RWPE1 (cell line): Measurements from ENCODE around the gene SIN3A.
"Not testable (repeated sequence)": the region's sequence is repeated elsewhere in the genome, so short reads cannot be mapped to it uniquely, and the experiment has no call there.

ENCODE experiments used
- CTCF ChIA-PET: fragments of 350-600 bp; sonication (Branson Sonifier 250); formaldehyde crosslinking; extraction: SDS; loops from one replicate; lab custom pipeline; 2021; lab: Yijun Ruan, JAX
- POLR2A ChIA-PET: fragments of 400-600 bp; formaldehyde crosslinking; extraction: SDS; loops from one replicate; lab custom pipeline; 2020; ENCODE audit warnings: antibody characterized with exemption; ENCODE audit not compliant: low non-redundant PET; lab: Yijun Ruan, JAX
- DNase-seq: peaks from one replicate; pipeline ENCODE4 v3.0.0; 2012; ENCODE audit warnings: low spot score
- H3K27ac ChIP-seq: fragments of 450-650 bp; 2 replicates; pipeline ENCODE4 v1.5.1; 2017
- CTCF ChIP-seq: fragments of 450-650 bp; conservative IDR thresholded peaks from 2 replicates; pipeline ENCODE4 v1.5.1; 2017; ENCODE audit warnings: low read depth, mild to moderate bottlenecking

Gene SIN3A

GRCh38 chr15:75335313-75335704 lies 116.2 kb downstream of the SIN3A start:
- H3K27ac ChIP-seq, result peak overlapping the region; percentile 68
- CTCF ChIA-PET, result interaction anchor here (0.6 kb wide), 1 partner anchor 32 kb away, joined by 3 read pairs; no protein-coding TSS in a partner anchor
- POLR2A ChIA-PET, result interaction anchor here (1.5 kb wide), 1 partner anchor 13 kb away, joined by 4 read pairs; no protein-coding TSS in a partner anchor
- no peak for DNase-seq
- no peak for TF ChIP-seq CTCF

DNA sequence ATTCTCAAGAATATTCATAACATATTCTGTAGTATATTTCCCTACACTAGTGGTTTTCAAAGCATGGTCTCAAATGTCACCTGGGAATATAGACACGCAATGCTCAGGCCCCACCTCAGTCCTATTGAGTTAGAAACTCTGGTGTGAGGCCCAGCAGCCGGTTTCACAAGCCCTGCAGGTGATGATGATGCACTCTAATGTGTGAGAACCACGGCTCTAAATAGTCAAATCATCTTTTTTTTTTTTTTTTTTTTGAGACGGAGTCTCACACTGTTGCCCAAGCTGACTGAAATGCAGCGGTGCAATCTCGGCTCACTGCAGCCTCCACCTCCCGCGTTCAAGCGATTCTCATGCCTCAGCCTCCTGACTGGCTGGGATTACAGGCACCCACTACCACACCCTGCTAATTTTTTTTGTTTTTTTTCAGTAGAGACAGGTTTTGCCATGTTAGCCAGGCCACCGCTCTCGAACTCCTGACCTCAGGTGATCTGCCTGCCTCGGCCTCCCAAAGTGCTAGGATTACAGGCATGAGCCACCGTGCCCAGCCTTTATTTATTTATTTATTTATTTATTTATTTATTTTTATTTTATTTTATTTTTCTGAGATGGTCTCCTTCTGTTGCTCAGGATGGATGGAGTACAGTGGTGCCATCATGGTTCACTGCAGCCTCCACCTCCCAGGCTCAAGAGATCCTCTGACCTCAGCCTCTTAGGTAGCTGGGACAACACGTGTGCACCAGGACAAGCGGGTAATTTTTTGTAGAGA lies 117.7 kb downstream of the SIN3A start:
- DNase-seq, POLR2A ChIA-PET, H3K27ac ChIP-seq: not testable (repeated sequence)
- CTCF ChIA-PET, result interaction anchor here (0.6 kb wide), 1 partner anchor 469 kb away, joined by 3 read pairs; no protein-coding TSS in a partner anchor

GRCh38 chr15:75332093-75332492 lies 119.4 kb downstream of the SIN3A start:
- POLR2A ChIA-PET, CTCF ChIA-PET: not testable (repeated sequence)

DNA sequence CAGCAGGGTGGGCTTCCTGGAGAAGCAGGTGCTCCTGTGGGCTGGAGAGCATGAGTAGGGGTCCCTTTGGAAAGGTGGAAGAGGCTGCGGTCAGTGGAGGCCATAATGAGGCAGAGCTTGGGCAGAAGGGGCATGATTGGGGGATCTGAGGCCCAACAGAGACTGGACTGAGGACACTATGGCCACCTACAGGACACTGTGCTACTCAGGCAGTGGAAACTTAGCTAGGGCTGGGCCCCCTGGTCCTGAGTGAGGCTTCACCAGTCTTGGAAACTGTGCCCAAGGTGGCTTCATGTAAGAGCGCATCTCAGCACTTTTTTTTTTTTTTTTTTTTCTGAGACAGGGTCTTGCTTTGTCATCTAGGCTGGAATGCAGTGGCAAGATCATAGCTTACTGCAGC lies 121.9 kb downstream of the SIN3A start:
- no peak for DNase-seq
- H3K27ac ChIP-seq, result no peak overlapping the region
- POLR2A ChIA-PET, result no interaction called here
- no peak for TF ChIP-seq CTCF
- CTCF ChIA-PET, result interaction anchor here (0.5 kb wide), 1 partner anchor 204 kb away, joined by 3 read pairs; no protein-coding TSS in a partner anchor

More at GRCh38 chr15:75332093-75332492, 119.4 kb downstream of the SIN3A start:
- H3K27ac ChIP-seq, DNase-seq: not testable (repeated sequence)

DNA sequence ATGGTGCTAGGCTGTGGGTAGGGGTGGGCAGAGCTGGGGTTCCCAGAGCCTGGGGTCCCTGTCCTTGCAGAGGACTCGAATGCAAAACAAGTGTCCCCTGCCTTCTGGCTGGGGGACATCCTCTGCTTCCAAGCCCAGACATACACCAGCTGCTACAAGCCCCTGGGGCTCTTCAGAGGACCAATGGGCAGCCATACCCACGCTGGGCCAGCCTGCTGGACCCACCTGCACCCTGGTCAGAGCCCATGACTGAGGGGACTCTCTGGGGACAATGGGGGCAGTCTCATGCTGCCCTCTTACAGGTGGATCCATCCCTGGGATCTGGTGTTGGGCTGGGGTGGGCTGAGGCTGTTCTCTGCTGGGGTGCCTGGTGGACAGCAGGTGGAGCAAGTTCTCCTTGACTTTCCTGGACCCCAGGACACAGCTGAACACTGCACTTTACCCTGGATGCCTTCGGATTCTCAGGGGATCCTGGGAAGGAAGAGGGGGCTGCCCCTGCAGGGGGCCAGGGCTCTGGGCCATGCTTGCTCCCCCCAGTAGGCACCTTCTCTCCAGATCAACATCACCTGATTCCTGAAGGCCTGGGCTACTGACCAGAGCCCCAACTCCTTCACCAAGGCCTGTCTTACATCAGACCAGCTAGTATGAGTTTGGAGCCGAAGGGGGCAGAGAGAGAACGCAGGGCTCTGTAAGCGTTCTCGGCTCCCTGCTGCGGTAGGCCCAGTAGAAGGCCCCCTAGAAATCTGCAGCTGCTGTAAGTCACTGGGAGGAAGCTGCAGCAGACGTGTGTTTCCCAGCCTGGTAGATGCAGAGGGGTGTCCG lies 122.8 kb downstream of the SIN3A start:
- DNase-seq, result no peak
- TF ChIP-seq CTCF, result no peak
- ChIA-PET CTCF (no interaction called here), POLR2A (no interaction called here)
- H3K27ac ChIP-seq, result no peak overlapping the region

DNA sequence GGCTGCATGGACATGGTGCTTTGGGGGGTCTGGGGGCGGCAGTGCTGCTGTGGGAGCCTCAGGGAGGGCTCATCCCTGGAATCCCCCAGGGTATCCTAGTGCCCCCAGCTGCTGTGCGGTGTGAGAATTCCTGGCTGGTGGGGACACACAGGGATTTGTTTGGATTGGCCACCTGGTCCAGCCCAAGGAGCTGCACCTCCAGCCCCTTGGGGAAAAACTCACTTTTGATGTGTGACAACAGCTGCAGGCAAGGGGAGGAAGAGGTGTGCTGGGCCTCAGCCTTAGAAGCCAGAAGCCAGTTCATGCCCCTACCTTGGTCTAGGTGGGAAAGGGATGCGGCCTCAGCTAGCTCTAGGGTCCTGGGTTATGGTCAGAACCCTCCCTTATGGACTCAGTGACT lies 124.0 kb downstream of the SIN3A start:
- DNase-seq, result no peak
- no peak for TF ChIP-seq CTCF
- no peak overlapping the region for H3K27ac ChIP-seq
- POLR2A ChIA-PET, result interaction anchor here (0.6 kb wide), 1 partner anchor 434 kb away, joined by 3 read pairs; no protein-coding TSS in a partner anchor
- CTCF ChIA-PET, result interaction anchor here (0.7 kb wide), 1 partner anchor 48 kb away, joined by 4 read pairs; no protein-coding TSS in a partner anchor

GRCh38 chr15:75327005-75327404 lies 124.5 kb downstream of the SIN3A start:
- no peak for TF ChIP-seq CTCF
- ChIA-PET CTCF (interaction anchor here (0.6 to 0.7 kb wide), 2 partner anchors 49 to 123 kb away, joined by 4 read pairs; no protein-coding TSS in a partner anchor), POLR2A (interaction anchor here (0.6 kb wide), 1 partner anchor 433 kb away, joined by 3 read pairs; no protein-coding TSS in a partner anchor)
- no peak for DNase-seq
- H3K27ac ChIP-seq, result no peak overlapping the region
